H9 (cell line): Measurements from ENCODE around the gene WDR17. TPM values are rescaled to one million over a fixed set of nuclear protein-coding genes. Genes with fewer than 3 reads are reported as not detected.

Experiments used
- DNase-seq: peaks from one replicate; pipeline ENCODE4 v3.0.0-alpha.2; 2017
- H2AFZ ChIP-seq: one replicate; pipeline ENCODE4 v1.6.1; 2013; ENCODE audit warnings: mild to moderate bottlenecking, low read length, control low read depth, moderate library complexity
- H2AK5ac ChIP-seq: 2 replicates; pipeline ENCODE4 v1.6.1; 2013; ENCODE audit warnings: low read length, control low read depth, mixed read lengths; ENCODE audit not compliant: insufficient read length
- H2BK120ac ChIP-seq: one replicate; pipeline ENCODE4 v1.6.1; 2013; ENCODE audit warnings: low read depth, mild to moderate bottlenecking, low read length, control low read depth, inconsistent platforms; ENCODE audit not compliant: poor library complexity, severe bottlenecking
- H2BK12ac ChIP-seq: 2 replicates; pipeline ENCODE4 v1.6.1; 2013; ENCODE audit warnings: low read length, control low read depth, mixed read lengths, low read depth; ENCODE audit not compliant: insufficient read length
- H2BK15ac ChIP-seq: 2 replicates; pipeline ENCODE4 v1.6.1; 2013; ENCODE audit warnings: low read depth, low read length, control low read depth
- H2BK20ac ChIP-seq: one replicate; pipeline ENCODE4 v1.6.1; 2013; ENCODE audit warnings: low read depth, mild to moderate bottlenecking, low read length, control low read depth, inconsistent platforms; ENCODE audit not compliant: poor library complexity, severe bottlenecking
- H2BK5ac ChIP-seq: 2 replicates; pipeline ENCODE4 v1.6.1; 2013; ENCODE audit warnings: low read length, control low read depth, mixed read lengths; ENCODE audit not compliant: insufficient read length
- H3K14ac ChIP-seq: 2 replicates; pipeline ENCODE4 v1.6.1; 2013; ENCODE audit warnings: low read length, control low read depth; ENCODE audit not compliant: insufficient read depth
- H3K18ac ChIP-seq: 2 replicates; pipeline ENCODE4 v1.6.1; 2013; ENCODE audit warnings: low read depth, mild to moderate bottlenecking, mixed read lengths, low read length, control low read depth; ENCODE audit not compliant: insufficient read length
- H3K23ac ChIP-seq: 2 replicates; pipeline ENCODE4 v1.6.1; 2013; ENCODE audit warnings: low read length, control low read depth, mixed read lengths, low read depth; ENCODE audit not compliant: insufficient read length
- H3K23me2 ChIP-seq: 2 replicates; pipeline ENCODE4 v1.6.1; 2013; ENCODE audit warnings: low read depth, mild to moderate bottlenecking, mixed read lengths, low read length, control low read depth; ENCODE audit not compliant: insufficient read length, poor library complexity, severe bottlenecking
- H3K27ac ChIP-seq: 2 replicates; pipeline ENCODE4 v1.5.1; 2013; ENCODE audit warnings: low read length, control low read depth, mixed read lengths, low read depth; ENCODE audit not compliant: insufficient read length
- H3K27me3 ChIP-seq: 2 replicates; pipeline ENCODE4 v1.6.1; 2013; ENCODE audit warnings: low read length, control low read depth, inconsistent platforms; ENCODE audit not compliant: insufficient read depth
- H3K4ac ChIP-seq: 2 replicates; pipeline ENCODE4 v1.6.1; 2013; ENCODE audit warnings: low read depth, mild to moderate bottlenecking, control low read depth, inconsistent platforms, low read length, moderate library complexity
- H3K4me1 ChIP-seq: 2 replicates; pipeline ENCODE4 v1.6.1; 2013; ENCODE audit warnings: low read length, control low read depth, inconsistent platforms; ENCODE audit not compliant: insufficient read depth
- H3K4me2 ChIP-seq: 2 replicates; pipeline ENCODE4 v1.6.1; 2013; ENCODE audit warnings: low read length, control low read depth, mixed read lengths; ENCODE audit not compliant: insufficient read length, insufficient read depth
- H3K56ac ChIP-seq: 2 replicates; pipeline ENCODE4 v1.6.1; 2013; ENCODE audit warnings: low read depth, mild to moderate bottlenecking, mixed read lengths, low read length, control low read depth; ENCODE audit not compliant: insufficient read length
- H3K79me1 ChIP-seq: 2 replicates; pipeline ENCODE4 v1.6.1; 2013; ENCODE audit warnings: low read depth, mild to moderate bottlenecking, moderate library complexity, low read length, control low read depth, inconsistent platforms; ENCODE audit not compliant: insufficient read depth, poor library complexity, severe bottlenecking
- H3K79me2 ChIP-seq: 2 replicates; pipeline ENCODE4 v1.6.1; 2013; ENCODE audit warnings: low read length, control low read depth, inconsistent platforms; ENCODE audit not compliant: insufficient read depth
- H3K9ac ChIP-seq: 2 replicates; pipeline ENCODE4 v1.6.1; 2013; ENCODE audit warnings: low read length, control low read depth, mixed read lengths; ENCODE audit not compliant: insufficient read length; ENCODE audit errors: extremely low read depth
- H3K9me3 ChIP-seq: one replicate; pipeline ENCODE4 v1.6.1; 2013; ENCODE audit warnings: low read depth, low read length, inconsistent platforms; ENCODE audit not compliant: control insufficient read depth
- H3T11ph ChIP-seq: one replicate; pipeline ENCODE4 v1.6.1; 2013; ENCODE audit warnings: mild to moderate bottlenecking, low read length, control low read depth, inconsistent platforms
- H4K20me1 ChIP-seq: one replicate; pipeline ENCODE4 v1.6.1; 2013; ENCODE audit not compliant: control insufficient read depth, insufficient read length, insufficient read depth
- H4K5ac ChIP-seq: 2 replicates; pipeline ENCODE4 v1.6.1; 2013; ENCODE audit warnings: low read depth, mild to moderate bottlenecking, mixed read lengths, low read length, control low read depth; ENCODE audit not compliant: insufficient read length
- H4K8ac ChIP-seq: replicated peaks from 2 replicates; pipeline ENCODE4 v1.6.1; 2013; ENCODE audit warnings: low read length, control low read depth, mixed read lengths, low read depth; ENCODE audit not compliant: insufficient read length
- H4K91ac ChIP-seq: 2 replicates; pipeline ENCODE4 v1.6.1; 2013; ENCODE audit warnings: low read depth, mild to moderate bottlenecking, moderate library complexity, mixed read lengths, low read length, control low read depth; ENCODE audit not compliant: insufficient read length
- H3K27ac Mint-ChIP-seq, 3 experiments: 2 replicates in 2 of 3; 3 replicates in 1 of 3; pipeline ENCODE4 v1.8.0; 2020 to 2021; ENCODE audit warnings: mixed read lengths in 3 of 3, mild to moderate bottlenecking in 1 of 3, moderate library complexity in 1 of 3
- H3K27me3 Mint-ChIP-seq: 2 replicates; pipeline ENCODE4 v1.8.0; 2021; ENCODE audit warnings: low read depth, mild to moderate bottlenecking, moderate library complexity, mixed read lengths
- H3K36me3 Mint-ChIP-seq, 3 experiments: 2 replicates in 2 of 3; 3 replicates in 1 of 3; pipeline ENCODE4 v1.8.0; 2020 to 2021; ENCODE audit warnings: low read depth in 3 of 3, mixed read lengths in 3 of 3; ENCODE audit not compliant: insufficient read depth in 1 of 3
- H3K4me1 Mint-ChIP-seq, 2 experiments: 2 replicates each; pipeline ENCODE4 v1.8.0; 2020; ENCODE audit warnings: mixed read lengths in 2 of 2
- H3K4me3 Mint-ChIP-seq, 2 experiments: 2 replicates in 1 of 2; 3 replicates in 1 of 2; pipeline ENCODE4 v1.8.0; 2020 to 2021; ENCODE audit warnings: mild to moderate bottlenecking in 2 of 2, mixed read lengths in 2 of 2, moderate library complexity in 1 of 2
- H3K9me3 Mint-ChIP-seq, 2 experiments: 2 replicates in 1 of 2; 3 replicates in 1 of 2; pipeline ENCODE4 v1.8.0; 2020; ENCODE audit warnings: mild to moderate bottlenecking in 2 of 2, mixed read lengths in 2 of 2, moderate library complexity in 1 of 2
- CTCF ChIP-seq: fragments of 200-600 bp; sonication (generic); conservative IDR thresholded peaks from 3 replicates; pipeline ENCODE4 v1.8.0; 2021; ENCODE audit warnings: antibody characterized with exemption, mild to moderate bottlenecking
- WGBS: extraction: QIAGEN DNeasy Blood & Tissue Kit; methylation state at CpG from one replicate; pipeline ENCODE4 v1.1.7; 2013; ENCODE audit warnings: missing lambda C conversion rate, low lambda C conversion rate, mixed read lengths; ENCODE audit not compliant: insufficient read length; ENCODE audit errors: extremely low coverage; 5-methylcytosine and 5-hydroxymethylcytosine counted together
- total RNA-seq: library from RNA; stranded (reverse); gene quantifications from 2 replicates; pipeline ENCODE4 v1.2.1, GENCODE V29; 2021

WDR17 gene
- total RNA-seq, 1 experiment from 2014 or later, result 2.6 TPM

DNA sequence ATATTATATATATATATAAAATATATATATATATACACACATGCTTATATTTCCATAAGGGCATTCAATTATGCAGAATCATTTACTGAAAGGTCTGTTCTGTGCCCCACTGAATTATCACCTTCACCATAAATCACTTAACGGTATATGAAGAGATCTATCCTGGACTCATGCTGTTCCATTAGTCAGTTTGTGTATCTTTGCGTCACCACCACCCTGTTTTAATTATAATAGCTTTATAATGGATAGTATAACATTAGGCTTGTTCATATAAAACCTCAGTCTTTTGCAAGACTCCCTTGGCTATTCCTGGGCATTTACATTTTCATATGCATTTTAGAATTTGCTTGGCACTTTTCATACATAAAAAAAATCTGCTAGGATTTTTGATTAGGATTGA is 19.1 kb downstream of the WDR17 start:
- H3K9me3 ChIP-seq, result no peaks in the 10 kb centered on the region
- no peak overlapping the region for H2BK5ac ChIP-seq
- H3K27me3 ChIP-seq, result no peaks in the 10 kb centered on the region
- no peaks in the 10 kb centered on the region for H3K4me1 ChIP-seq
- no CpG with 5 or more reads among the region's 2 CpGs for WGBS
- no peak overlapping the region for H4K8ac ChIP-seq
- no peak overlapping the region for H3K27ac ChIP-seq
- H3K9ac ChIP-seq, result no peak overlapping the region
- no peak overlapping the region for H2BK15ac ChIP-seq
- no peak overlapping the region for H3K18ac ChIP-seq
- no peak overlapping the region for H3K56ac ChIP-seq
- TF ChIP-seq CTCF, result no peak
- H3K14ac ChIP-seq, result no peak overlapping the region
- no peak overlapping the region for H3K27ac Mint-ChIP-seq
- H2BK20ac ChIP-seq, result no peak overlapping the region
- no peak overlapping the region for H4K91ac ChIP-seq
- H3K79me1 ChIP-seq, result no peaks in the 10 kb centered on the region
- no peak overlapping the region for H2BK120ac ChIP-seq
- no peak overlapping the region for H2AFZ ChIP-seq
- H3K4me1 Mint-ChIP-seq, result no peaks in the 10 kb centered on the region
- H3K79me2 ChIP-seq, result no peaks in the 10 kb centered on the region
- no peak overlapping the region for H3K23ac ChIP-seq
- H3K4me3 Mint-ChIP-seq, result no peak overlapping the region
- H3K4ac ChIP-seq, result no peak overlapping the region
- H3K36me3 Mint-ChIP-seq, result peaks cover 0 to 4% (median 0%) of the 10 kb centered on the region in 3 experiments; a peak in 1 of 7 replicates
- H3K23me2 ChIP-seq, result no peaks in the 10 kb centered on the region
- no peak overlapping the region for H4K5ac ChIP-seq
- H2BK12ac ChIP-seq, result no peak overlapping the region
- H3K4me2 ChIP-seq, result no peak overlapping the region
- no peaks in the 10 kb centered on the region for H3K9me3 Mint-ChIP-seq
- DNase-seq, result no peak
- no peak overlapping the region for H2AK5ac ChIP-seq
- no peak overlapping the region for H3T11ph ChIP-seq
- H4K20me1 ChIP-seq, result no peaks in the 10 kb centered on the region
- no peaks in the 10 kb centered on the region for H3K27me3 Mint-ChIP-seq
